GM12873 (cell line): ENCODE results near the gene LCN10.
A peak's percentile ranks its signal among the peaks of the same experiment; 100 is the strongest.

Source experiments
- CTCF ChIP-seq: IDR thresholded peaks from 2 replicates; pipeline ENCODE4 v1.5.1; 2012; ENCODE audit warnings: low read depth, mild to moderate bottlenecking, moderate library complexity, low read length, control low read depth; ENCODE audit not compliant: insufficient read depth; ENCODE audit errors: missing control alignments

LCN10 gene

GRCh38 chr9:136763649-136764035 lies 20.9 kb upstream of the LCN10 start:
- no peak for TF ChIP-seq CTCF

DNA sequence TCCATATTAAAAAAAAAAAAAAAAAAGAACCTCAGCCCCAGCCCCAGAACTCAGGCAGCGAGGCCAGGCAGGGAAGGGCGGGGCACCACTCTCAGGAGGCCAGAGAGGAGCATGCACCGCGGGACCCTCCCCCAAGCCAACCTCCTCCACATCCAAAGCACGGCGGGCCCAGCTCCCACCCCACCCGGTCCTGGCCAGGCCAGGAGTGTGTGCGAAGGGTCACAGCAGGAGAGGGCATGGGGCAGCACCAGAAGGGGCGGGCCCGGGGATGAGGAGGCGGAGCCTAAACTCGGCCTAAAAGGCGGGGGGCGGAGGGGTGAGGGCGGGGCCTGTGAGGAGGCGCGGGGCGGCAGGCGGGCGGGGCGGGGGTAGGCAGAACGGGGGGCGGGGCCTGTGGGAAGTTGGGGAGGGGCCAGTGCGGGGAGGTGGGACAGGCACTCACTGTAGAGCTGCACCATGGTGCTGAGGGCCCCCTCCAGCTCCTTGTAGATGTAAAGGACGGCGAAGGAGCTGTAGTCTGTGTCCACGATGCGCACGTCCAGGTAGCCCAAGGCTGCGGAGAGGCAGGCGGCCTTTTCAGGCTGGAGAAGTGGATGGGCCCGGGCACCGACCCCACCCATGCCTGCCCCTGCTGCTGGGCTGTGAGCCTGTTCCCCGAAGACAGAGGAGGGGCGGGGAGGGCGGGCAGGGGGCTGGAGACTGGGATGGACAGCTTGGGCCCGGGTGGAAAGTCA lies 20.3 kb upstream of the LCN10 start:
- no peak for TF ChIP-seq CTCF

- TF ChIP-seq CTCF = no peak
These were observed 19.5 kb upstream of the LCN10 start for GRCh38 chr9:136762221-136762691.

DNA sequence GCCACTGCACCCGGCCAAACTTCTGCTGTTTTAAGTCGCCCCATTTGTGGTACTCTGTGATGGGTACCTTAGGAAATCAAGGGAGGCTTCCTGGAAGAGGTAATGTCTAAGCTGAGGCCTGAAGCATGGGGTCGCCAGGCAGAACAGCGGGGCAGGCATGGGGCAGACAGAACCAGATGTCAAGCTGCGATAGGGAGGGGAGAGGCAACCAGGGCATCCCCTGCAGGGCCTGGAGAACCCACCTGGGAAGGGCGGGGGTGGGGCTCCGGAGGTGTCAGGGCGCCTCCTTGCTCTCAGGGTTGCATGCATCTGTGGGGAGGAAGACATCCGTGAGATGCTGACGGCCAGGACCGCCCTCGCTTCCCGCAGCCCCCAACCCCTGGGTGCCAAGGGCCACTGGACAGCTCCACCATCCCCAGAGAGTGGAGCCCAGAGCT lies 18.8 kb upstream of the LCN10 start:
- no peak for TF ChIP-seq CTCF

- TF ChIP-seq CTCF = peak; percentile 72
These were observed 18.2 kb upstream of the LCN10 start for GRCh38 chr9:136760834-136761544.

DNA sequence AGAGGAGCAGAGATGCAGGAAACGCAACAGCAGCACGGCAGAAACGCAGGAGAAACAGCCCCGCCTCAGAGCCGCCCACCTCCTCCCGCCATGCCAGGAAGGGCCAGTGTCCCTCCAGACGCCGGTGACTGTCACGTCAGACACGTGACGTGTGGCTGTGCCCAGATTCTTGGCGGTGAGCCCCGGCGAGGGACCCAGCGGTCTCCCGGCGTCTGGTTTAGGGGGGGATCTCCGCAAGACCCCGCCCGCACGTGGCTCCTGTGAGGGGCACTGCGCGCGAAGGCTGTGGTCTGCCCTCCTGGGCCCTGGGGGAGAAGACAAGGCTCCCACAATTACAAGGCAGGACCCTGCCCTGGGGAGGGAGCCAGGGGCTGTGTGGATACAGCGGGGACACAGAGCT lies 17.7 kb upstream of the LCN10 start:
- no peak for TF ChIP-seq CTCF

- no peak for TF ChIP-seq CTCF
These were observed 16.9 kb upstream of the LCN10 start for GRCh38 chr9:136759436-136760325.
